Right lobe of liver (tissue), 4 donors: Measurements from ENCODE around the gene PLEKHS1.

Experiments used
- CTCF ChIP-seq, 4 donors: fragments of 200-600 bp in 3 of 4; fragments of 450-650 bp in 1 of 4; IDR thresholded peaks; one replicate each; pipeline versions ENCODE4 v1.5.1 to v1.8.0; 2016 to 2022; ENCODE audit warnings: antibody characterized with exemption in 4 of 4, mild to moderate bottlenecking in 2 of 4
- POLR2A ChIP-seq: fragments of 450-650 bp; IDR thresholded peaks from one replicate; pipeline ENCODE4 v1.6.1; 2017; ENCODE audit warnings: antibody characterized with exemption, mild to moderate bottlenecking
- donor health status: DM: no; HTN: no; CAD: no.
- donor health status: DM: no; HTN: no; CAD: no.
- donor health status: DM: no; HTN: yes; CAD: no.

GRCh38 chr10:113754768-113755167 is 3.3 kb downstream of the PLEKHS1 start:
- TF ChIP-seq CTCF (IDR thresholded peaks at IDR 0.05) (no peak), POLR2A (no peak)
